Hematopoietic multipotent progenitor cell treated with erythropoietin and hydrocortisone succinate and interleukin-3 and kit ligand, for 8 days (in vitro differentiated cells): ENCODE measurements around the gene MYO5B.
A peak's percentile ranks its signal among the peaks of the same experiment; 100 is the strongest.

Source experiments
- DNase-seq: peaks from one replicate; pipeline ENCODE4 v3.0.0-alpha.2; 2015

MYO5B gene

DNA sequence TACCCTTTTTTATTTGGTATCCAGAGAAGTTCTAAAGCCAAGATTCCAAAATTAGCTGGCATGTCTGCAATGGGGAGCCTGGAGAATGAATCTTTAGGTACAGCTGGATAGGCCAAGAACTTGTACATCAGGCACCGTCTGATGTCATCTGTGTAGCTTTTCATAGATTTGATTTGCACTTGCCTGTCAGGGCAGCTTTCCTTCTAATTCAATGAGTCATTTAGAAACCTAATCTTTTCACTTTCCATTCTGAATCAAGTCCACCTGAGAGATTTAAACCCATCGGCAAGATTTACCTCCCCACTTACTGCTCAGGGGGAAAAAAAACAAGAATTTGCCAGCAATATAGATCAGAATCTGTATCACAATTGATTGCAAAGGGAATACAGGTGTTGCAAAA, 320.7 kb downstream of the MYO5B start:
- no peak for DNase-seq

DNA sequence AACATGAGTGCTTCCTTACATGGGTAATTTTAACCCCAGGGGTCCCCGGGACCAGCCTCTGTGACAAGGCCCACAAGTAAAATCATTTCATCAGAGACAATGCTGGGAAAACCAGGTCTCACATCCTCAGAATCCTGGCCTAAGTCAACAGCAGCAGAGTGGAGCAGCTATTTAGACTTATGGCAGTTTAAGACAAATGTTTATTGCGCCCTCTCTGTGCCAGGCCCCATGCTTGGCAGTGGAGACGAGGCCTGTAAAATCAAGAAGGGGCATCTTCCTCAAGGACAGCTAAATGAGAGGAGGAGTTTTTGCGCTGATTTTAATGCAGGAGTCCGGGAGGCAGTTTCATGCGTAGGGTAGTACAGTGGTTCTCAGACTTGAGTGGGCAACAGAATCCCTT, 325.6 kb downstream of the MYO5B start:
- no peak for DNase-seq

GRCh38 chr18:49866680-49867079, 328.3 kb downstream of the MYO5B start:
- DNase-seq, result no peak

DNA sequence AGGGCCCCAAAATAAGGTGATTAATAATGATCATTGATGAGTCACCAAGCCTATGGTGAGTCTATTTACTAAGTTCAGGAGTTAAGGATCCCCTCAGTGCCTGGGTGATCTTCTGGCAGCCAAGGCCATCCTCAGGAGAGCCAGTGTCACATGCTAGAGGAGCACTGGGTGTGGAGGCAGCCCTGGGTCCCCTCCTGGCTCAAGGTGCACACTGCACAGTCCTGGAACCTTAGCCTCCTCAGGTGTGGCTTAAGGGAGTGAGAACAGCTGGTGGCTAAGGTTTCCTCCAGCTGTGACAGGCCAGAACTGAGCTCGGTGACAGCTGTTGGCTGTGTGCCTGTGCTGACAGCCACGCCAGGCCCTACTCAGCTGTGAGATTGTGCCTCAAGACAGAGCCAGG, 329.5 kb downstream of the MYO5B start:
- DNase-seq, result no peak

DNA sequence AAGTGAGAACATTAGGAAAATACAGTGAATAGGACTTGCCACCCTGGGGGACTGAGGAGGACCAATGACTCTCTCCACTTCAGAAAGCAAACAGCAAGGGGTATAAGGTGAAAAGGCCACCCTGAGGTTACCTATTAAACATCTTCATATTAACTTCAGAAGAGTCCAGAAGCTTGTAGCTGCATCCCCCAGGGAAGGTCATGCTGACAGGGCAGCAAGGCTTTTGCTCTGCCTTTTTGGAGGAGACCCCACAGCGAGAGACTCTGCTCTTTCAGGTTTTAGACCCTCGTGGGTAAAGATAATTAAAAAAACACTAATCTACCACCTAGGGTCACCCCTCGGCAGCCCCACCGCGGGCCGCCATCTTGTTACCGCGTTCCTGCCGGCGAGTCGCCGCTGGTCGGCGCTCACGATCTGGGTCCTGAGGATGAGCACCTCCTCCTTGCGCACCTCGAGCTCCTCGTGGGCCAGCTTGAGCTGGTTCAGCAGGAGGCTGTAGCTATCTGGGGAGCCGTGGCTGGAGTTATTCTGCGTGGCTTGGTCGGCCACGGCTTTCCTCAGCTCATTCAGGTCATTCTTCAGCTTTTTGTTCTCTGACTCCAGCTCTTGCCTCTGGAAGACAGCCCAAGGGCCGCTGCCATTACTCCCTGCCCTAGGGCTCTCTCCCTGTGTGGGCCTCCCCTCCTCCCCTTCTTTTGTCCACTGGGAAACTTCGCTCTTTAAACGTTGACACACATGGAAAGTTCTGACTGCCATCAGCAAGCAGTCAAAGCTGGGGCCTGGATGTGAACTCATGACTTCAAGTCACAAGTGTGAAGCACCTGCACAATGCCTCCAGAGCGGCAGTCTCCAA, 331.0 kb downstream of the MYO5B start:
- no peak for DNase-seq

- no peak for DNase-seq
Measured at GRCh38 chr18:49862656-49863385, 332.1 kb downstream of the MYO5B start.

- peak; percentile 29 for DNase-seq
Measured at GRCh38 chr18:49861659-49862058, 333.3 kb downstream of the MYO5B start.

DNA sequence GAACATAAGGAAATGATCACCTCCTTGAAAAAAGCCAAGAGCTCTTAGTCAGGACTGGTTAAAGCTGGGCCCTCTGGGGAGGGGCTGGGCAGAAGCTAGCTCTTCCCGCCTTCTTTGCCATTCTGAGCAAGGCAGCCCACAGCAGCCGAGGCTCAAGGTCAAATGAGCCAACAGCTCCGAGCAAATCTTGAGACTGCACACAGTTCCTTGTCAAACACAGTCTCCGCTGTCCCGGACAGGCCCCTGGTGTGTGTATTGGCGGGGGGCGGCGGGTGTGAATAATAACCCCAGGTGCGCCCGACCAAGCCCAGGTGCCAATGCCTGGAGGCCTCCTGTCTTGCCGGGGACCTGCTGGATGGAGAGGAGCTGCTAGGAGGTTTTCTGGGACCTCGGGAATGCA, 335.2 kb downstream of the MYO5B start:
- no peak for DNase-seq

- DNase-seq, result no peak
Measured at GRCh38 chr18:49859021-49859359, 336.0 kb downstream of the MYO5B start.

- DNase-seq, result peak; percentile 69
Measured at GRCh38 chr18:49858309-49859020, 336.5 kb downstream of the MYO5B start.

- DNase-seq, result no peak
Measured at GRCh38 chr18:49857708-49858107, 337.2 kb downstream of the MYO5B start.

DNA sequence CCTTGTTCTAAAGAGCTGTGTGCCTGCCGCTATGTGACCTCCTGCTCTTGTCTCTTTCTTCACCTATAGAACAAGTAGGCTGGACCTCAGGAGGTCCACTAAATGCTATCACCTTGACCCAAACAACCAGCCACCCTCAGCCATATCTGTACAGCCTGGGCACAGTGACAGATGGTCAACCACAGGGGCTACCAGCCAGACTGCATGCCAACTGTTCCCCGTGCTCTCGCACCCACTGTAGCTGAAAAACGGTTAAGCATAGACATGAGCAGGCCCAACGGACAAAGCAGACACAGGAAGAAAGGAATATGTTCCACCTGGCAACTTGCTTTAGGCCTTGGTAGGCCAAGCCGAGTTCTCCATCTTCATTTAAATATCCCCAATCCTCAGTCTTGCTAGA, 338.5 kb downstream of the MYO5B start:
- DNase-seq, result no peak

DNA sequence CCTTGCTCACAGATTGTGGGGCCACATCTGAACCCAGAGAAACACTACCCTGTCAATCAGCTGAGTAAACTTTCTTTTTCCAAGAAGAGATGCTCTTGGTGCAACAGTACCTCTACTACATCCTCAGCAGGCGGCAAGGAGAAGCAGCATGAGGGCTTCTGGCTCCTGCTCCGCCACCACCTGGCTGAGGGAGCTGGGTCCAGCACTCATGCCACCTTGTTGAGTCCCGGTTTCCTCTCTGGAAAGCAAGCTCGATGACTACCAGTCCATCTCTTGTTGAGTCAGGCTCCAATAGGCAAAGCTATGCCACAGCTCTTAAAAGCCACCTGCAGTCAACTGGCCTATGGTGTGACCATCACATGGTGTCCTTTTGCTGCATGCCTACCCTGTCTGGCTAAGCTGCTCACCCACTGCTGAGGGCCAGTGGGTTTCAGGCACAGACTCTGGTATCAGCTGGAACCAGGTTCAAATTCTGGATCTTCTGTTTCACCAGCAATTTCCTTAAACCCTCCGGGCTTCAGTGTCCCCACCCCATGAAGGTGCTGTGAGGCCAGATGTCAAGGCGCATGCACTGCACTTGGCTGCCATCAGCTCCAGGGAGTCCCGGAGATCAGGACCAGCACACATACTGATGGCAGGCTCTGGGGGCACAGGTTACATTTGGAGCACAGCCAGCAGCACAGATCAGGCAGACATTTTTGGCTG, 339.1 kb downstream of the MYO5B start:
- no peak for DNase-seq

DNA sequence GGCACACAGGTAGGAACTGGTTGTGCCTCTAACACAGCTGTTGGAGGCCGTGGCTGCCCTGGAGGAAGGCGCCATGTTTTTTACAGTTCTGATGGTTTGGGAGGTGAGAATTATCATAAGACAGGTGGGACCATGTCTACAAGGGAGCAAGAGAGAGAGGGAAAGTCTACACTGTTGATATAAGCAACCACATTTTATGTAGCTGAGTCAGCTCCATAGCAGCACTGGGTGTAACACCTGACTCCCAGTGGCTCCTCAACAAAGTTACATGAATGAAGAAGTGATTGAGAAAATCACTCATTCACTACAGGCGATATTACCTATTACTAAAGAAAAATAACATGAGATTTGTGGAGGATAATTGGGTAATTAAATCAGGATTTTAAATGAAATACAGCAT, 340.3 kb downstream of the MYO5B start:
- no peak for DNase-seq

DNA sequence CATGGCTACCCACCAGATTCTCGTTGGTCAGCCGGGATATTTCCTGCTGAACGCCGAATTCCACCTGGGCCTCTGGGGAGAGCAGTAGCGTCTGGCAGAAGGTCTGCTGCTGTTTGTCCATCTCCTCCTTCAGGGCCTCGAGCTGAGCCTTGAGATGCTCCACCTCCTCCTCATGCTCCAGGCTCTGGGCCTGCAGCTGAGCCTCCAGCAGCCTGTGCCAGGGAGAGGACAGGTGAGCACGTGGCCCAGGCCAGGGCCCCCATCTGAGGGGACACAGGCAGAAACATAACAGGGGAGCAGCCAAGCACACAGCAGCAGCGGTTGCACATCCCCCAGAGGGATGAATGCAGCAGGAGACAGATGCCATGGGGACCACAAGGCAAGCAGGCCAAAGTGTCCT, 341.5 kb downstream of the MYO5B start:
- no peak for DNase-seq

DNA sequence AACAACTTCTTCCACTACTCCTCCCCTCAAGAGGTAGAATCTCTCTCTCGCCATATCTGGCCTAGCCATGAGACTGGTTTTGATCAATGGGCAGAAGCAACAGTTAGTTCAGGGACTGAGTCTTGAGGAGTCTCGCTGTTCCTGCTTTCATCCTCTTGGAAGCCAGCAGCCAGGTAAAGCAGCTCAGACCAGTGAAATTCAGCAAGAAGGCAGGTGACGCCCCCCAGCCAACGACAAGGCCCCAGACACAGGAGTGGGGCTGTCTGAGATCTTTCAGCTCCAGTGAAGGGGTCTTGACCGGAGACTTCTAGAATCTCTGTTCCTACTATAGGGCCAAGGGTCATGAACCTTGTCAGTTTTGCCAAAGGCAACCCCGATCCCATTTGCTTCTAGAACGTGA, 341.9 kb downstream of the MYO5B start:
- DNase-seq, result no peak

GRCh38 chr18:49851624-49852023, 343.3 kb downstream of the MYO5B start:
- no peak for DNase-seq

DNA sequence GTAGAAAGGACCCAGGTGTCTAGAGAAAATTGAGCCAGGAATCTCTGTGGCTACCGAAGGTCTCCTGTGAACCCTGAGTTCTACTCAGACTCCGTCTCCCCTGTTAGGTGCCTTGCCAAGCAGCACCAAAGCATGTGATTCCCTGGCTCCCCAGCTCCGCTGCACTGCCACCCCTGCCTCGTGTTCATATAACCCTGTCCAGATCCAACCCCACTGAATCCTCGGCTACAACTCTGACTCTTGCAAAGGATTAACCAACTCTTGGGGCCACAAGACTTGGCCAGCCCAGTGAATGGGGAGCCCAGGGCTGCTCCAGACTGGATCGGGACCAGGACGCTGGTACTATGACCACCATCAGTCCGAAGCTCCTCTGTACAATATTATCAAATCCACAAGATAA, 344.3 kb downstream of the MYO5B start:
- DNase-seq, result no peak

- no peak for DNase-seq
Measured at GRCh38 chr18:49849331-49850217, 345.4 kb downstream of the MYO5B start.

DNA sequence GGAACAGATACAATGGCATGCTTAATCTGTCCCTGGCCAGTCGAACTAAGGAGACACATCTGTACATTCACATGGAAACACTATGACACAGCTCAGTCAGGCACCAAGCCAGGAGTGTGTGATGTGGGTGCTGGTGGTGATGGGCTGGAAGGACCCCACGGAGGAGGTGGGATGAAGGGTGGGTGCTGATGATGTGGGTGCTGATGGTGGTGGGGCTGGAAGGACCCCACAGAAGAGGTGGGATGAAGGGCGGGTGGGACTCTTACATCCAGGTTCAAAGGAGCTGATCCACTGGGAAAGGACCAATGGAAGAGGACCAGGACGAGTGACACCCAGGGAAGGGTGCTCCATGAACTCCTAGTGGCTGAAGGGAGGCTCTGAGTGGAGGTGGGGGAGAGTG, 346.8 kb downstream of the MYO5B start:
- DNase-seq, result no peak

DNA sequence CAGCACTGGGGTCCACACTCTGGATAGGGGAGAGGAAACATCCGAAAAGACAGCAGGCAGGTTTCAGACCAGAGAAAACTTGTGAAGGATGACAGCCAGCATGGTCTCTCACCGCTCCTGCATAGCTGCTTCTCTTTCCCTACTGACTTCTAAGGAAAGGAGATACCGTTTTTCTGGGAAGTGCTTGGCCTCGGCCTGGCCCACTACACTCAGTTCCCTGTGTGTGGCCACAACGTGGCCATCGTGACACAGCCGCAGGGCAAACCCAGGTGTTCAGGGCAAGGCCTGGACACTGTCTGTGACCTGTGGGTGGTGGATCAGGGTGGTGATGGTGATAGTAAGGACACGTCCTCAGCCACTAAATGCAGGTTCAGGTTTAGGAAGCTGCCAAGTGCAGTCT, 347.4 kb downstream of the MYO5B start:
- no peak for DNase-seq
